Astrocyte (in vitro differentiated cells and primary cell): ENCODE results near the gene MTMR12. TPM values are rescaled to one million over a fixed set of nuclear protein-coding genes. Genes with fewer than 3 reads are reported as not detected.

Experiments
- DNase-seq: peaks from one replicate; pipeline ENCODE4 v3.0.0-alpha.2; 2010; ENCODE audit warnings: low read depth
- FAIRE-seq: peaks from 2 replicates; lab custom pipeline; 2011; peaks lifted over from hg19 to GRCh38; lab: Jason Lieb, UNC
- H2AFZ ChIP-seq: 2 replicates; pipeline ENCODE4 v1.6.0; 2012; ENCODE audit warnings: low read depth, low read length, inconsistent platforms
- H3K27ac ChIP-seq: 2 replicates; pipeline ENCODE4 v1.5.1; 2011; ENCODE audit warnings: low read depth, low read length, inconsistent platforms
- H3K27me3 ChIP-seq: 2 replicates; pipeline ENCODE4 v1.6.0; 2011; ENCODE audit warnings: low read length, inconsistent platforms; ENCODE audit not compliant: insufficient read depth
- H3K36me3 ChIP-seq: 2 replicates; pipeline ENCODE4 v1.5.1; 2011; ENCODE audit warnings: low read length, inconsistent platforms; ENCODE audit not compliant: insufficient read depth
- H3K4me1 ChIP-seq: 2 replicates; pipeline ENCODE4 v1.5.1; 2011; ENCODE audit warnings: low read length, inconsistent platforms; ENCODE audit not compliant: insufficient read depth
- H3K4me2 ChIP-seq: 2 replicates; pipeline ENCODE4 v1.6.0; 2012; ENCODE audit warnings: low read length, inconsistent platforms
- H3K4me3 ChIP-seq: 2 replicates; pipeline ENCODE4 v1.5.1; 2011; ENCODE audit warnings: low read depth, mild to moderate bottlenecking, low read length, inconsistent platforms; ENCODE audit not compliant: insufficient read depth
- H3K79me2 ChIP-seq: 2 replicates; pipeline ENCODE4 v1.6.0; 2012; ENCODE audit warnings: mild to moderate bottlenecking, low read length, inconsistent platforms; ENCODE audit not compliant: insufficient read depth
- H3K9ac ChIP-seq: 2 replicates; pipeline ENCODE4 v1.6.0; 2012; ENCODE audit warnings: mild to moderate bottlenecking, low read length, inconsistent platforms
- H3K9me3 ChIP-seq: 2 replicates; pipeline ENCODE4 v1.5.1; 2012; ENCODE audit warnings: low read depth, mild to moderate bottlenecking, low read length, inconsistent platforms; ENCODE audit not compliant: insufficient read depth
- H4K20me1 ChIP-seq: 2 replicates; pipeline ENCODE4 v1.6.0; 2012; ENCODE audit warnings: low read length, inconsistent platforms; ENCODE audit not compliant: insufficient read depth
- H3K27ac Mint-ChIP-seq: one replicate; pipeline ENCODE4 v1.8.0; 2021; ENCODE audit warnings: mild to moderate bottlenecking, mixed read lengths; ENCODE audit not compliant: unreplicated experiment
- H3K27me3 Mint-ChIP-seq: one replicate; pipeline ENCODE4 v1.8.0; 2021; ENCODE audit warnings: low read depth, mixed read lengths; ENCODE audit not compliant: unreplicated experiment
- H3K36me3 Mint-ChIP-seq: one replicate; pipeline ENCODE4 v1.8.0; 2021; ENCODE audit warnings: low read depth, mixed read lengths; ENCODE audit not compliant: unreplicated experiment
- H3K4me1 Mint-ChIP-seq: one replicate; pipeline ENCODE4 v1.8.0; 2021; ENCODE audit warnings: low read depth, mixed read lengths; ENCODE audit not compliant: unreplicated experiment
- H3K4me3 Mint-ChIP-seq: one replicate; pipeline ENCODE4 v1.8.0; 2021; ENCODE audit warnings: mild to moderate bottlenecking, moderate library complexity, mixed read lengths; ENCODE audit not compliant: unreplicated experiment
- H3K9me3 Mint-ChIP-seq: one replicate; pipeline ENCODE4 v1.8.0; 2021; ENCODE audit warnings: mild to moderate bottlenecking, mixed read lengths; ENCODE audit not compliant: unreplicated experiment
- EZH2 ChIP-seq: IDR thresholded peaks from 2 replicates; pipeline ENCODE4 v1.6.1; 2012; ENCODE audit warnings: mild to moderate bottlenecking, low read length, inconsistent platforms; ENCODE audit not compliant: insufficient read depth
- total RNA-seq: library from RNA; stranded (reverse); gene quantifications from 2 replicates; pipeline ENCODE4 v1.2.1, GENCODE V29; 2021
- TF ChIP-seq, protein P1 (sequence below): IDR thresholded peaks from 2 replicates; pipeline ENCODE4 v1.5.1; 2011; ENCODE audit warnings: low read depth, mild to moderate bottlenecking, inconsistent platforms, low read length, moderate library complexity; ENCODE audit not compliant: insufficient read depth

The MTMR12 gene
- total RNA-seq, 1 donor from 2014 or later, result 23.1 TPM

- no peak overlapping the region for H3K27ac Mint-ChIP-seq
- peaks cover 2% of the 10 kb centered on the region for H3K27me3 ChIP-seq
- H3K4me3 Mint-ChIP-seq, result no peak overlapping the region
Measured at GRCh38 chr5:32326216-32326772, 13.6 kb upstream of the MTMR12 start.

GRCh38 chr5:32325616-32326015 is 12.9 kb upstream of the MTMR12 start:
- no peak overlapping the region for H3K4me2 ChIP-seq
- H3K4me3 Mint-ChIP-seq, result no peak overlapping the region
- TF ChIP-seq EZH2, result no peak
- TF ChIP-seq, protein P1, sequence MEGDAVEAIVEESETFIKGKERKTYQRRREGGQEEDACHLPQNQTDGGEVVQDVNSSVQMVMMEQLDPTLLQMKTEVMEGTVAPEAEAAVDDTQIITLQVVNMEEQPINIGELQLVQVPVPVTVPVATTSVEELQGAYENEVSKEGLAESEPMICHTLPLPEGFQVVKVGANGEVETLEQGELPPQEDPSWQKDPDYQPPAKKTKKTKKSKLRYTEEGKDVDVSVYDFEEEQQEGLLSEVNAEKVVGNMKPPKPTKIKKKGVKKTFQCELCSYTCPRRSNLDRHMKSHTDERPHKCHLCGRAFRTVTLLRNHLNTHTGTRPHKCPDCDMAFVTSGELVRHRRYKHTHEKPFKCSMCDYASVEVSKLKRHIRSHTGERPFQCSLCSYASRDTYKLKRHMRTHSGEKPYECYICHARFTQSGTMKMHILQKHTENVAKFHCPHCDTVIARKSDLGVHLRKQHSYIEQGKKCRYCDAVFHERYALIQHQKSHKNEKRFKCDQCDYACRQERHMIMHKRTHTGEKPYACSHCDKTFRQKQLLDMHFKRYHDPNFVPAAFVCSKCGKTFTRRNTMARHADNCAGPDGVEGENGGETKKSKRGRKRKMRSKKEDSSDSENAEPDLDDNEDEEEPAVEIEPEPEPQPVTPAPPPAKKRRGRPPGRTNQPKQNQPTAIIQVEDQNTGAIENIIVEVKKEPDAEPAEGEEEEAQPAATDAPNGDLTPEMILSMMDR, result no peak
- H3K27ac ChIP-seq, result no peak overlapping the region
- H3K9ac ChIP-seq, result no peak overlapping the region
- FAIRE-seq (no peak), DNase-seq (no peak)
- H3K27me3 ChIP-seq, result no peaks in the 10 kb centered on the region
- H3K36me3 Mint-ChIP-seq, result no peaks in the 10 kb centered on the region
- H3K4me3 ChIP-seq, result no peak overlapping the region
- H3K9me3 ChIP-seq, result peaks cover 5% of the 10 kb centered on the region
- no peaks in the 10 kb centered on the region for H3K79me2 ChIP-seq
- H3K36me3 ChIP-seq, result no peaks in the 10 kb centered on the region
- H3K4me1 ChIP-seq, result no peaks in the 10 kb centered on the region
- H4K20me1 ChIP-seq, result no peaks in the 10 kb centered on the region
- no peak overlapping the region for H3K27ac Mint-ChIP-seq
- peaks cover 9% of the 10 kb centered on the region for H3K9me3 Mint-ChIP-seq
- peaks cover 9% of the 10 kb centered on the region for H3K4me1 Mint-ChIP-seq
- no peaks in the 10 kb centered on the region for H3K27me3 Mint-ChIP-seq
- H2AFZ ChIP-seq, result no peak overlapping the region

More at GRCh38 chr5:32326216-32326772, 13.6 kb upstream of the MTMR12 start:
- H3K9me3 Mint-ChIP-seq, result peaks cover 9% of the 10 kb centered on the region
- H3K9me3 ChIP-seq, result peaks cover 5% of the 10 kb centered on the region
- no peaks in the 10 kb centered on the region for H4K20me1 ChIP-seq
- H3K4me1 ChIP-seq, result no peaks in the 10 kb centered on the region
- peaks cover 9% of the 10 kb centered on the region for H3K4me1 Mint-ChIP-seq
- FAIRE-seq, result no peak
- no peaks in the 10 kb centered on the region for H3K36me3 Mint-ChIP-seq
- no peaks in the 10 kb centered on the region for H3K79me2 ChIP-seq
- H3K27me3 Mint-ChIP-seq, result no peaks in the 10 kb centered on the region
- H2AFZ ChIP-seq, result no peak overlapping the region
- DNase-seq, result peak; percentile 53
- H3K9ac ChIP-seq, result no peak overlapping the region
- no peak overlapping the region for H3K4me3 ChIP-seq
- TF ChIP-seq, protein P1, result no peak
- no peak for TF ChIP-seq EZH2
- H3K27ac ChIP-seq, result no peak overlapping the region
- H3K36me3 ChIP-seq, result no peaks in the 10 kb centered on the region
- no peak overlapping the region for H3K4me2 ChIP-seq

DNA sequence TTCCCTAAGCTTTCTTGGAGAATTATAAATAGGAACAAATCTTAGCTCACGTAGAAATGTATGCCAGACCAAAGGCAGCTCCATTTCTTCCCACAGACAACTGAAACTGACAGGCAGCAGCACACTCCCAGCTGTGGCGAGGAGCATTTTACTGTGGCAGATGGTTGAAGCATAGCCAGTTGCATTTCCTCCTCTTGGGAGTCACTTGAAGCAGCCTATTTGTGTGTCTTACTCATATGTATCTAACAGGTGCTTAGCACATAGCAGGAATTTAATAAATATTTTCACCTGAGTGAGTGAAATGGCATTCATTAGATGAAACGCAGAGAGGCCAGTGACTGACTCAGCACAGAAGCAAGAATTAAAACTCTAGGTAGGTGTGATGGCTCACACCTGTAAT is 12.3 kb upstream of the MTMR12 start:
- no peaks in the 10 kb centered on the region for H4K20me1 ChIP-seq
- H3K9me3 ChIP-seq, result peaks cover 5% of the 10 kb centered on the region
- H3K27ac ChIP-seq, result no peak overlapping the region
- no peaks in the 10 kb centered on the region for H3K27me3 ChIP-seq
- H3K36me3 ChIP-seq, result no peaks in the 10 kb centered on the region
- DNase-seq, result peak; percentile 62
- H3K79me2 ChIP-seq, result no peaks in the 10 kb centered on the region
- no peak overlapping the region for H3K27ac Mint-ChIP-seq
- no peak overlapping the region for H3K4me3 Mint-ChIP-seq
- H3K9me3 Mint-ChIP-seq, result peaks cover 9% of the 10 kb centered on the region
- peaks cover 9% of the 10 kb centered on the region for H3K4me1 Mint-ChIP-seq
- H3K9ac ChIP-seq, result no peak overlapping the region
- no peaks in the 10 kb centered on the region for H3K4me1 ChIP-seq
- H3K27me3 Mint-ChIP-seq, result no peaks in the 10 kb centered on the region
- no peak for FAIRE-seq
- no peak overlapping the region for H3K4me3 ChIP-seq
- TF ChIP-seq, protein P1, result no peak
- no peak for TF ChIP-seq EZH2
- no peaks in the 10 kb centered on the region for H3K36me3 Mint-ChIP-seq
- no peak overlapping the region for H2AFZ ChIP-seq
- H3K4me2 ChIP-seq, result no peak overlapping the region
